Superior temporal gyrus (tissue), 1 donor: Measurements from ENCODE around the gene SLC29A3.
"Not testable (repeated sequence)": the region's sequence is repeated elsewhere in the genome, so short reads cannot be mapped to it uniquely, and the experiment has no call there.

Experiments
- DNase-seq: peaks from one replicate; pipeline ENCODE4 v3.0.0-alpha.2; 2016; ENCODE audit errors: extremely low spot score

SLC29A3 gene

GRCh38 chr10:71345694-71346093, 26.6 kb downstream of the SLC29A3 start:
- DNase-seq: no peak

- DNase-seq: no peak
These were observed 27.7 kb downstream of the SLC29A3 start for GRCh38 chr10:71346731-71347130.

GRCh38 chr10:71347587-71348395, 28.7 kb downstream of the SLC29A3 start:
- no peak for DNase-seq

GRCh38 chr10:71348850-71349249, 29.8 kb downstream of the SLC29A3 start:
- DNase-seq: no peak

- no peak for DNase-seq
These were observed 30.3 kb downstream of the SLC29A3 start for GRCh38 chr10:71349406-71349805.

- no peak for DNase-seq
These were observed 32.0 kb downstream of the SLC29A3 start for GRCh38 chr10:71351087-71351486.

GRCh38 chr10:71351628-71352319, 32.7 kb downstream of the SLC29A3 start:
- DNase-seq: no peak

GRCh38 chr10:71353639-71354038, 34.6 kb downstream of the SLC29A3 start:
- no peak for DNase-seq

- no peak for DNase-seq
These were observed 35.7 kb downstream of the SLC29A3 start for GRCh38 chr10:71354776-71355175.

GRCh38 chr10:71355886-71356285, 36.8 kb downstream of the SLC29A3 start:
- no peak for DNase-seq

- DNase-seq: no peak
These were observed 38.8 kb downstream of the SLC29A3 start for GRCh38 chr10:71357792-71358265.

GRCh38 chr10:71358277-71358676, 39.2 kb downstream of the SLC29A3 start:
- DNase-seq: no peak

- not testable (repeated sequence) for DNase-seq
These were observed 39.8 kb downstream of the SLC29A3 start for GRCh38 chr10:71358906-71359305.

- DNase-seq: no peak
These were observed 40.4 kb downstream of the SLC29A3 start for GRCh38 chr10:71359364-71360046.

GRCh38 chr10:71360735-71361134, 41.7 kb downstream of the SLC29A3 start:
- no peak for DNase-seq

GRCh38 chr10:71361581-71361980, 42.5 kb downstream of the SLC29A3 start:
- no peak for DNase-seq

- no peak for DNase-seq
These were observed 43.1 kb downstream of the SLC29A3 start for GRCh38 chr10:71362141-71362540.

GRCh38 chr10:71363936-71364335, 44.9 kb downstream of the SLC29A3 start:
- no peak for DNase-seq

GRCh38 chr10:71365366-71365765, 46.3 kb downstream of the SLC29A3 start:
- no peak for DNase-seq

GRCh38 chr10:71366690-71367089, 47.6 kb downstream of the SLC29A3 start:
- DNase-seq: no peak

- DNase-seq: no peak
These were observed 48.2 kb downstream of the SLC29A3 start for GRCh38 chr10:71367271-71367670.

- DNase-seq: no peak
These were observed 49.1 kb downstream of the SLC29A3 start for GRCh38 chr10:71368176-71368575.
